ENCODE results near the gene C3.
"Not testable (repeated sequence)": the region's sequence is repeated elsewhere in the genome, so short reads cannot be mapped to it uniquely, and the experiment has no call there.

The C3 gene

GRCh38 chr19:6656390-6656789, 64.1 kb downstream of the C3 start:
- not testable (repeated sequence) for DNase-seq

DNA sequence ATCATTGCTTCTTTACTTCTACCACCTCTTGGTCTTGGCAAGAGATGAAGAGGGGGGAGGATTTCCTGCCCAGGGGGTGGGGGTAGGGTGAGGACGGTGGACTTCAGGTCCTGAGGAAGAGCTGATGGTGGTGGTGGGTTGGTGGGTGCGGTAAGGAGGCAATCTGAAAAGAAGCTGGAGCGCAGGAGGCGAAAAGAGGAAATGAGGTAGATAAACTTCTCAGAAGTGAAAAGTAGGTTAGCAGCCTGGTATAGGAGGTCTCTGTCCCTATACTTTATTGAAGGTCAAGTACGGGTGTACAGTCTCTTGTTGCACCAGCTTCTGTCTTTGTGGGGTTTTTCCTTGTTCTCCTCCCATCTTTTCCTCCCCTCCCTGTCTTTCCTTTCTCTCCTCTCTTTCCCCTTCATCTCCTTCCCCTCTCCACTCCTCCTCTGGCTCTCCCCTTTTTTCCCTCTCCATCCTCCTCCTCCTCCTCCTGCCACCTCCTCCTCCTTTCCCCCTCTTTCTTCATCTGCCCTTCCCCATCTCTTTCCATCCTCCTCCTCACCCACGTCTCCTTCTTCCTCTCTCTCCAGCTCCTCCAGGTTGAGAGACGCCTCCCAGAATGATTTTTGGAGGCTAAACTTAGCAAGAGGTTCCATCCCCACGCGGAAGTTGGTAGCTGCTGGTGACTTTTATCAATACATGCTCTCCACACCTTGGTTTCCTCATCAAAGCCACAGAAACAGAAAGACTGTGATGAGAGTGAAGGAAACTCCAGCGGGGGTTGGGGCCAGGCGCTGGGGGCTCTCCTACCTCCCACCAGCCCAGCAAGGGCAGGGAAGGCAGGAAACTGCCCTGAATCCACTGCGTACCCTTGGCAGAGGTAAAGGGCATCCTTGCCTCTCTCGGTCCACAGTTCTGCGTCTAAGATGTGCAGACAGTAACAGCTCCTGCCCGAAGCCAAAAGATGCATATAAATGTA, 65.8 kb downstream of the C3 start:
- DNase-seq = no peak

GRCh38 chr19:6652805-6653094, 67.7 kb downstream of the C3 start:
- DNase-seq = no peak

- no peak for DNase-seq
Measured at GRCh38 chr19:6651965-6652804, 68.3 kb downstream of the C3 start.

DNA sequence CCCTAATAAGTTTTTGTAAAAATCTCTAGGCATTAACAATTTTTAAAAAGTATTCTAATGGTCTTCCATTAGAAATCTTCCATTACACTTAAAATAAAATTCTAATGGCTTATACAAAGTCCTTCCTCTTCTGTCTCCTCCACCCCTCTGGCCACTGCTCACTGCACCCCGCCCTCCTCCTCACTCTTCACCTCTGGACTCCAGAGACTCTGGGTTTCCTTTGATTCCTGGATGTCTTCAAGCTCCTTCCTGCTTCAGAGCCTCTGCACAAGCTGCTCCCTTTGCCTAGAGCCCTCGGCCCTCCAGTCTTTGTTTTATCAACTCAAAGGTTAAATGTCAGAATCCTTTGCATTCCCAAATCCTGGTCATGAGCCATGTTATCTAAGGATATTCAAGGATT, 71.3 kb downstream of the C3 start:
- no peak for DNase-seq

DNA sequence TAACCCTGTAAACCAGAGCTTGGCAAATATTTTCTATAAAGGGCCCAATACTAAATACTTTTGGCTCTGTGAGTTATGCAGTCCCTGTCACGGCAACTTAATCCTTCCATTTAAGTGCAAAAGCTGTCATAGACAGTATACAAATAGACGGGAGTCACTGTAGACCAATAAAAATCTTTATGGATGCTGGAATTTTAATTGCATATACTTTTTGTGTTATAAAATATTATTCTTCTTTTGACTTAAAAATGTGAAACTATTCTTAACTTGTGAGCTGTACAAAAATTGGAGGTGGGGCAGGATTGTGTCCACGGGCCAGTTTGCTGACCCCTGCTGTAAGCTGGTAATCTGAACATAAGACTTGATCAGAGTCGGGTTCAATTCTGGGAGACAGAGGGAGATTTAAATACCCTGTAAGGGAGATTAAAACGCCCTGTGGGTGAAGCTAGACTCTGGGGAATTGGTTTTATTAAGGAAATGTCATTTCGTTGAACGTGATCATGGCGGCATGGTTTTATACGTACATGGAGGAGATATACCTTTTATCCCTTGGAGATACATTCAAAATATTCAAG, 72.2 kb downstream of the C3 start:
- no peak for DNase-seq

DNA sequence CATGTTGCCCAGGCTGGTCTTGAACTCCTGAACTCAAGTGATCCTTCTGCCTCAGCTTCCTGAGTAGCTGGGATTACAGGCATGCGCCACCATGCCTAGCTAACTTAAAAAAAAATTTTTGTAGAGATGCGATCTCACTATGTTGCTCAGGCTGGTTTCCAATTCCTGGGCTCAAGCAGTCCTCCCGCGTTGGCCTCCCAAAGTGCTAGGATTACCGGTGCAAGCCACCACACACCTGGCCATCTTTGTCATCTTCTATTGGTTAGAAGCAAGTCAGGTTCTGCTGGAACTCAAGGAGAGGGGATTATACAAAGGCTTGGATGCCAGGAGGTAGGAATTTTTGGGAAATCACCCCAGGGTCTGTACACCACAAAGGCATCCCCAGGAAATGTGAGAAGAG, 75.7 kb downstream of the C3 start:
- no peak for DNase-seq

- not testable (repeated sequence) for DNase-seq
Measured at GRCh38 chr19:6640333-6640732, 80.1 kb downstream of the C3 start.

DNA sequence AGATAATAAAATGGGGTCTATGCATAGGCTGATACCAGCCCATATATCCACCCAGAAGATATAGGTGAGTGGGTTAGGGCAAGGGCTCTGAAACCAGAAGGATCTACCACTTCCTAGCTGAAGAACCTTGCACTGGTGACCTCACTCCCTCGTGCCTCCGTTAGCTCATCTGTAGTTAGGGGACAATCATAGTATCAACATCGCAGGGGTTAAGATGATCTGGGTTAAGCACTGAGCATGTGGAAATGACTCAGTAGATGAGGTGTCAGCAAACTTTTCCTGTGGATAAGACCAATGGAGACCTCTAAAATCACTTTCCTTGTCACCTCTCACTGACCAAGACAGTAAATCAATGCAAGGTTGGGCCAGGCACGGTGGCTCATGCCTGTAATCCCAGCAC, 81.0 kb downstream of the C3 start:
- no peak for DNase-seq

DNA sequence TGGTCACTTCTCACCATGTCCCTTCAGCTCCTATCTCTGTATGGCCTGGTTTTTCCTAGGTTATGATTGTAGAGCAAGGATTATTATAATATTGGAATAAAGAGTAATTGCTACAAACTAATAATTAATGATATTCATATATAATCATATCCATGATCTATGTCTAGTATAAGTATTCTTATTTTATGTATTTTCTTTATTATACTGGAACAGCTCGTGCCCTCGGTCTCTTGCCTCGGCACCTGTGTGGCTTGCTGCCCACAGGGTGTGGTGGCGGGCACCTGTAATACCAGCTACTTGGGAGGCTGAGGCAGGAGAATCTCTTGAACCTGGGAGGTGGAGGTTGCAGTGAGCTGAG, 87.0 kb downstream of the C3 start:
- not testable (repeated sequence) for DNase-seq

GRCh38 chr19:6632747-6633455, 87.5 kb downstream of the C3 start:
- not testable (repeated sequence) for DNase-seq

- DNase-seq = no peak
Measured at GRCh38 chr19:6632002-6632621, 88.3 kb downstream of the C3 start.

Data from cerebellar nuclear complex (tissue), 1 donor.